G401 (cell line): ENCODE measurements around the gene POLD3. TPM values are rescaled to one million over a fixed set of nuclear protein-coding genes. Genes with fewer than 3 reads are reported as not detected.
A peak's percentile ranks its signal among the peaks of the same experiment; 100 is the strongest.
"Not testable (repeated sequence)": the region's sequence is repeated elsewhere in the genome, so short reads cannot be mapped to it uniquely, and the experiment has no call there.

ENCODE experiments used
- DNase-seq: peaks from one replicate; pipeline ENCODE4 v3.0.0-alpha.2; 2015; ENCODE audit warnings: low spot score
- in situ Hi-C: cut with HindIII; loops from 2 replicates; pipeline ENCODE4 v1.10.0; 2016; ENCODE audit warnings: low sequenced_read_pairs, mixed read lengths
- total RNA-seq: library from RNA; depleted of rRNA; stranded (reverse); fragments of >200 nt; shearing (Covaris generic); gene quantifications from 2 replicates; pipeline ENCODE4 v1.2.3, GENCODE V29; 2014

Gene POLD3
- total RNA-seq, 1 experiment from 2014 or later, result 30.7 TPM

GRCh38 chr11:74633406-74634393, 41.3 kb downstream of the POLD3 start:
- in situ Hi-C loops, result no loop called here

GRCh38 chr11:74634537-74634936, 42.2 kb downstream of the POLD3 start:
- in situ Hi-C loops, result no loop called here

More at GRCh38 chr11:74633406-74634393, 41.3 kb downstream of the POLD3 start:
- no peak for DNase-seq

GRCh38 chr11:74636630-74637184, 44.3 kb downstream of the POLD3 start:
- DNase-seq, result no peak
- in situ Hi-C loops, result no loop called here

More at GRCh38 chr11:74634537-74634936, 42.2 kb downstream of the POLD3 start:
- peak; percentile 68 for DNase-seq

GRCh38 chr11:74637700-74638099, 45.3 kb downstream of the POLD3 start:
- in situ Hi-C loops, result no loop called here
- DNase-seq, result no peak

- DNase-seq, result no peak
- in situ Hi-C loops, result no loop called here
These were observed 46.5 kb downstream of the POLD3 start for GRCh38 chr11:74638869-74639268.

- in situ Hi-C loops, result no loop called here
- no peak for DNase-seq
These were observed 47.2 kb downstream of the POLD3 start for GRCh38 chr11:74639533-74639932.

GRCh38 chr11:74641289-74641688, 48.9 kb downstream of the POLD3 start:
- in situ Hi-C loops, result no loop called here
- no peak for DNase-seq

- no peak for DNase-seq
- in situ Hi-C loops, result no loop called here
These were observed 49.5 kb downstream of the POLD3 start for GRCh38 chr11:74641905-74642304.

GRCh38 chr11:74642912-74643311, 50.5 kb downstream of the POLD3 start:
- in situ Hi-C loops, result no loop called here
- DNase-seq, result no peak

- in situ Hi-C loops, result no loop called here
These were observed 51.7 kb downstream of the POLD3 start for GRCh38 chr11:74644081-74644480.

GRCh38 chr11:74646215-74646614, 53.8 kb downstream of the POLD3 start:
- no peak for DNase-seq
- in situ Hi-C loops, result no loop called here

More at GRCh38 chr11:74644081-74644480, 51.7 kb downstream of the POLD3 start:
- no peak for DNase-seq

GRCh38 chr11:74646954-74647353, 54.6 kb downstream of the POLD3 start:
- in situ Hi-C loops, result no loop called here
- no peak for DNase-seq

- in situ Hi-C loops, result no loop called here
These were observed 55.0 kb downstream of the POLD3 start for GRCh38 chr11:74647404-74647803.

GRCh38 chr11:74647831-74648230, 55.4 kb downstream of the POLD3 start:
- in situ Hi-C loops, result no loop called here
- no peak for DNase-seq

More at GRCh38 chr11:74647404-74647803, 55.0 kb downstream of the POLD3 start:
- DNase-seq, result no peak

GRCh38 chr11:74648894-74649293, 56.5 kb downstream of the POLD3 start:
- in situ Hi-C loops, result no loop called here
- no peak for DNase-seq

- DNase-seq, result no peak
- in situ Hi-C loops, result no loop called here
These were observed 58.1 kb downstream of the POLD3 start for GRCh38 chr11:74650498-74650897.

- in situ Hi-C loops, result no loop called here
- no peak for DNase-seq
These were observed 62.6 kb downstream of the POLD3 start for GRCh38 chr11:74654976-74655375.

GRCh38 chr11:74659124-74659523, 66.7 kb downstream of the POLD3 start:
- in situ Hi-C loops, DNase-seq: not testable (repeated sequence)

GRCh38 chr11:74662487-74663103, 70.2 kb downstream of the POLD3 start:
- in situ Hi-C loops, result no loop called here
- no peak for DNase-seq

GRCh38 chr11:74663315-74663714, 70.9 kb downstream of the POLD3 start:
- in situ Hi-C loops, result no loop called here
- DNase-seq, result no peak
